HUES64 (cell line): ENCODE measurements around the gene PTPRN.

Experiments used
- H3K27ac ChIP-seq: 2 replicates; pipeline ENCODE4 v1.7.0; 2013; ENCODE audit warnings: low read depth, low read length, inconsistent platforms
- H3K27me3 ChIP-seq: 2 replicates; pipeline ENCODE4 v1.6.1; 2013; ENCODE audit warnings: mild to moderate bottlenecking, low read length; ENCODE audit not compliant: insufficient read depth
- H3K36me3 ChIP-seq: 2 replicates; pipeline ENCODE4 v1.6.1; 2013; ENCODE audit warnings: mild to moderate bottlenecking, low read length; ENCODE audit not compliant: insufficient read depth
- H3K4me1 ChIP-seq: 2 replicates; pipeline ENCODE4 v1.6.1; 2013; ENCODE audit warnings: mild to moderate bottlenecking, low read length, moderate library complexity; ENCODE audit not compliant: insufficient read depth
- H3K4me3 ChIP-seq: 2 replicates; pipeline ENCODE4 v1.5.1; 2013; ENCODE audit warnings: mild to moderate bottlenecking, low read length, moderate library complexity
- H3K9ac ChIP-seq: 2 replicates; pipeline ENCODE4 v1.6.1; 2013; ENCODE audit warnings: mild to moderate bottlenecking, low read depth, low read length
- H3K9me3 ChIP-seq: 2 replicates; pipeline ENCODE4 v1.6.1; 2013; ENCODE audit warnings: low read depth, low read length; ENCODE audit not compliant: insufficient read depth
- WGBS: fragments of 150-250, 120-280 bp; methylation state at CpG from one replicate; pipeline ENCODE4 v1.1.7; 2013; ENCODE audit warnings: missing lambda C conversion rate; 5-methylcytosine and 5-hydroxymethylcytosine counted together

The PTPRN gene

DNA sequence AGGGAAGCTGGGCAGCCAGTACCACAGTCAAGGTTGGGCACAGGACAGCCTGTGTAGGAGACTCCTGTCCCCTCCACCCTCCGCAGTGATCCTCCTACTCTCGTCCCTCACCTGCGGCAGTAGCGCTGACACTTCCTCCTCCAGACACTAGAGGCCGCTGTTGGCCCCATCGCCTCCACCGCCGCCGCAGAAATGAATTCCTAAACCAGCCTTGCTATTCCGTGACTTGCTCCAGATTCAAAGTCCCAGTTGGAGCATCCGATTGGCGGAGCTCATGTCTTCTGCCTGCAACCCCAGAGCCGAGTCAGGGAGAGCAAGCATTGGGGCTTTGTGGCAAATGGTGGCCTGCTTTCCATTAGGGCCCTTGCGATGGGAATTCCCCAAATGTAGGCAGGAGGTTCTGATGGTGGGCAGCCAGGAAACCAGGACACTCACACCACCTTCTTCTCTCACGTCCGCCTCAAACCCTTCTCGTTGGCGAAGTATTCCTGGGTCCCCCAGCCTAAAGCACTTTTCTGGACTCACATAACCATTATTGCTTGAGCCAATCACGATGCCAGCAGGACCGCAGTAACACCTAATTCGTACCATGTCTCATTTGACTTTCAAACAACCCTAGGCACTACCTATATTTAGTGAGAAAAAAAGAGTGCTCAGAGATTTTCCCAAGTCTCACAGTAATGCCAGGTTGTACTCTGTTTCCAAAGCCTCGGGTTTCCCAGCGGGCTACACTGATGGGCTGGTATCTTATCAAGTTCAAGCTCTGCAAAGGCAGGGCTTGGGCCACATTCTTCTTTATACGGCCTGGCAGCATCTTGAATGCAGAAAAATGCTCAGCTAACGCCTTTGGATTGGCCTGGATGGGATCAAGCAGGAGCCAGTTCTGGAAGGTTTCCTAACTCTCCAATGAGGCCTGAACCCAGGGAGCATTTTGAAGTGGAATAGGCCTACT lies 31.2 kb downstream of the PTPRN start:
- Histone ChIP-seq H3K36me3 (peaks cover 12% of the 10 kb centered on the region), H3K9ac (no peak overlapping the region), H3K27me3 (no peaks in the 10 kb centered on the region), H3K27ac (peak overlapping the region; percentile 75; the same call in 1 of the 2 replicates), H3K4me1 (peaks cover 20% of the 10 kb centered on the region), H3K9me3 (no peaks in the 10 kb centered on the region), H3K4me3 (peak overlapping the region; percentile 62)
- 31% methylated on average over 25 of the region's 25 CpGs for WGBS

DNA sequence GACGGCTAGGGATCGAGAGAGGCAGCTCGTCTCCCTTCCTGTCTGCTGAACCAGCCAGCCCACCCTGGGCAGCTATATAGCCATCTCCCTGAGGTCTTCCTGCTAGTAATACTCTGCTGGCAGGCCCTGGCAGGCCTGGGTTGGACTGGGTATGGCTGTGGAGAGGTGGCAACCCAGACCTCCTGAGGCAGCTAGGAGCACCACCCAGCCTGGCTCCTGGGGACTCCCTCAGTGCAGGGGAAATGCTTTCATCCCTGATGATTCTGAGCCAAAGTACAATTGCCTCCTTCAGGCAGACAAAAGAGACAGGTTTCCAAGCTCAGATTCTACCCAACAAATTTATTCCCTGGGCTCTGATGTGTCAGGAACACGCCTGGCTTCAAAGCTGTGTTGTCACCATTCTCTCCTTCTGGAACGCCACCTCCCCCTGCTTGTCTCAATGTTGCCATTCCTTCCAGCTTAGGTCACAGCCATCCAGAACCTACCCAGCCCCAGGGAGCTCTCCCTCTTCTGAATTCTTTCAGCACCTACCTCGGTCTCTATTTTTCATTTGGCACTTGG lies 34.8 kb downstream of the PTPRN start:
- Histone ChIP-seq H3K27me3 (no peaks in the 10 kb centered on the region), H3K36me3 (no peaks in the 10 kb centered on the region), H3K27ac (peak overlapping the region; percentile 59), H3K9ac (peak overlapping the region; percentile 12; the same call in 1 of the 2 replicates), H3K9me3 (no peaks in the 10 kb centered on the region), H3K4me1 (peaks cover 20% of the 10 kb centered on the region), H3K4me3 (no peak overlapping the region)
- 47% methylated on average over 6 of the region's 6 CpGs for WGBS

DNA sequence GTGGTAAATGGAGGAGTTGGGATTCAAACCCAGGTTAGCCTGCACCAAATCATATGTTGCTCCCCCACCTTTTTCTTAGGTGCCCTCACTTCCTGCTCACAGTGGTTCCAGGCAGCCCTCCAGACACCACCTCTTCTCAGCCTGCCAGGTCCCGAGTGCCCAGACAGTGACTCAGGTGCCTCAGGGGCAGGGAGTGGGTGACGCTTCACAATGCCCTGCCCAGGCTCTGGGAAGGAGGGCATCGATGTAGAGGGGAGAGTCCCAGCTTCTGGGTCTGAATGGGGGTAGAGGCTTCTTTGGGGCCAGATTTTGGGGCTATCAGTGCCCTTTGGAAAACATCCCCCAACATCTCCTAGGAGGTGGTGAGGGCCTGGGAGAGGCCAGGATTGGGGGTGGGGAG lies 35.3 kb downstream of the PTPRN start:
- peak overlapping the region; percentile 12; the same call in 1 of the 2 replicates for H3K9ac ChIP-seq
- no peaks in the 10 kb centered on the region for H3K9me3 ChIP-seq
- H3K27ac ChIP-seq, result peak overlapping the region; percentile 59
- no peaks in the 10 kb centered on the region for H3K36me3 ChIP-seq
- peaks cover 20% of the 10 kb centered on the region for H3K4me1 ChIP-seq
- peaks cover 5% of the 10 kb centered on the region; the same call in 1 of the 2 replicates for H3K27me3 ChIP-seq
- WGBS, result 81% methylated on average over 3 of the region's 3 CpGs
- no peak overlapping the region for H3K4me3 ChIP-seq

DNA sequence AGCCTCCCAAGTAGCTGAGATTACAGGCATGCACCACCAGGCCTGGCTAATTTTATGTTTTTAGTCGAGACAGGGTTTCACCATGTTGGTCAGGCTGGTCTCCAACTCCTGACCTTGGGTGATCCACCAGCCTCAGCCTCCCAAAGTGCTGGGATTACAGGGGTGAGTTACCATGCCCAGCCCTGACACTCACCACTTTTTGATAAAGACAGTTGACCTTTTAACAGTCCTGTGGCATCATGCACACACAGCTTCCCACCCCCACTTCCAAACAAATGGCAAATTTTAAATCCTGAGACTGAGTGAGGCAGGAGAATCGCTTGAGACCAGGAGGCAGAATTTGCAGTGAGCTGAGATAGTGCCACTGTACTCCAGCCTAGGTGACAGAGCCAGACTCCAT lies 36.2 kb downstream of the PTPRN start:
- whole genome bisulfite sequencing, result 95% methylated on average over 2 of the region's 2 CpGs
- H3K27ac ChIP-seq, result no peak overlapping the region
- H3K9me3 ChIP-seq, result no peaks in the 10 kb centered on the region
- no peaks in the 10 kb centered on the region for H3K36me3 ChIP-seq
- H3K9ac ChIP-seq, result no peak overlapping the region
- H3K27me3 ChIP-seq, result peaks cover 5% of the 10 kb centered on the region; the same call in 1 of the 2 replicates
- H3K4me1 ChIP-seq, result peaks cover 12% of the 10 kb centered on the region
- H3K4me3 ChIP-seq, result no peak overlapping the region

DNA sequence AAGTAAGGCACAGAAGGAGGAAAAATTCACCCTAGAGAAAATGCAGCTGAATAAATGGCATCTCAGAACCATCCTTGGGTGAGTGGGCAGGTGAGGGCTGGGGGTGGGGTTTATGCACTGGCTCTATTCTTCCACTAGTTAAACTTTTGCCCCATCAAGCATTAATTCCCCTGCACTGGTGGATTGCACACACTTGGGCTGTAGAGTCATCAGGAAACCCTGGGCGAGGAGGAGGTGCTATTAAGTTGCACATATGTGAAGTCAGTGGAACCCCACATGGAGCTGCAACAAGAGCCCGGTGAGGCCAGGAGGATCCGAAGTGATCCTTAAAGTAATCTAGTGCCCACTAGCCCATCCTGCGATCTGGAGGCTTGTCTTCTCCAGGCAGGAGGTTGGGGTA lies 36.8 kb downstream of the PTPRN start:
- no peaks in the 10 kb centered on the region for H3K9me3 ChIP-seq
- H3K27me3 ChIP-seq, result peaks cover 5% of the 10 kb centered on the region; the same call in 1 of the 2 replicates
- WGBS, result 87% methylated on average over 4 of the region's 4 CpGs
- H3K36me3 ChIP-seq, result no peaks in the 10 kb centered on the region
- no peak overlapping the region for H3K4me3 ChIP-seq
- H3K27ac ChIP-seq, result no peak overlapping the region
- peaks cover 8% of the 10 kb centered on the region; the same call in 1 of the 2 replicates for H3K4me1 ChIP-seq
- no peak overlapping the region for H3K9ac ChIP-seq

DNA sequence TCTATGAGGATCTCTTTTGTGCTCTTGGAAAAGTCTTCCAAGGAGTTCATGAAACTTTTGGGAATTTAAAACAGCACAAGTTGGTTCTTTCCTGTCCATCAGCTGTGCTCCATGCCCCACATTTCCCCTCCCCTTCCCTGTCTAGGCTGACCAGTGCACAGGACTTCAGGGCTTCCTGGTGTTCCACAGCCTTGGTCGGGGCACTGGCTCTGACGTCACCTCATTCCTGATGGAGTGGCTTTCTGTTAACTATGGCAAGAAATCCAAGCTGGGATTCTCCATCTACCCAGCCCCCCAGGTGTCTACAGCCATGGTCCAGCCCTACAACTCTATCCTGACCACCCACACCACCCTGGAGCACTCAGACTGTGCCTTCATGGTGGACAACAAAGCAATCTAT lies 38.2 kb downstream of the PTPRN start:
- Histone ChIP-seq H3K4me1 (peaks cover 5% of the 10 kb centered on the region; the same call in 1 of the 2 replicates), H3K27ac (no peak overlapping the region)
- 94% methylated on average over 2 of the region's 2 CpGs for WGBS

DNA sequence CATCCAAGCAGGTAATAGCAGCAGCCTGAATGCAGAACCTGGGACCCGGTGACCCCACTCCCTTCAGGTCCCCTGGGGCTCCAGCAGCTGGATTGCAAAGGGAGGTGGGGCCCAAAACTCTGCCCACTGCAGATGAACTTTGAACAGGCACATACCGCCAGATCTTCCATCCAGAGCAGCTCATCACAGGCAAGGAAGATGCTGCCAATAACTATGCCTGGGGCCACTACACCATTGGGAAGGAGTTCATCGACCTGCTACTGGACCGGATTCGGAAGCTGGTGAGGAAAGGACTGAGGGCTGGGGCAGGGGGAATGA lies 39.2 kb downstream of the PTPRN start:
- Histone ChIP-seq H3K36me3 (no peaks in the 10 kb centered on the region), H3K4me3 (no peak overlapping the region), H3K9me3 (no peaks in the 10 kb centered on the region), H3K9ac (no peak overlapping the region), H3K27ac (no peak overlapping the region), H3K27me3 (peaks cover 5% of the 10 kb centered on the region; the same call in 1 of the 2 replicates), H3K4me1 (peaks cover 5% of the 10 kb centered on the region; the same call in 1 of the 2 replicates)
- WGBS, result 95% methylated on average over 5 of the region's 5 CpGs

More for the DNA sequence above, 38.2 kb downstream of the PTPRN start:
- Histone ChIP-seq H3K36me3 (no peaks in the 10 kb centered on the region), H3K9me3 (no peaks in the 10 kb centered on the region), H3K9ac (no peak overlapping the region), H3K4me3 (no peak overlapping the region), H3K27me3 (peaks cover 5% of the 10 kb centered on the region; the same call in 1 of the 2 replicates)

DNA sequence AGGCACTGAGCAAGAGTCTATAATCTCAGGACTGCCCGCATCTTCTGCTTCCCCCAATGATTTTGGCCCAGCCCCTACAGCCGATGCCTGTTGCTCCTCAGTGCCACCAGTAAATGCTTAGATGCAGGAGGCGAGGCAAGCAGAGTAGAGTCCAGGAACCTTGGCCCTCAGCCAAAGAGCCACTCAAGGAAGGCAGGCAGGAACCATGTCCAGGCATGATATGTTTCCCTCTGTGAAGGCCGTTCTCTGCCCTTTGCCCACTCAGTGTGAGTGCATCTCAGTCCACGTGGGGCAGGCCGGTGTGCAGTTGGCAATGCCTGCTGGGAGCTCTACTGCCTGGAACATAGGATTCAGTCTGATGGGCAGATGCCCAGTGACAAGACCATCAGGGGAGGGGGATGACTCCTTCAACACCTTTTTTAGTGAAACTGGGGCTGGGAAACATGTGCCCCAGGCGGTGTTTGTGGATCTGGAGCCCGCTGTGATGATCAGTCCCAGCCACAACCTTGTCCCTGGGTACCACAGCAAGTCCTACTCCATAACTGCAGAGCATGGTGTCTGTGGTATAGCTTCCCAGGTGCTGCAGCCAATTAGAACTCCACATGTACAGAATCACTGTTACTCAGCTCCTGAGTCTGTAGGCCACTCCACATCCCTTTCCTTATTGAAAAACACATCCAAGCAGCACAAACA lies 39.7 kb downstream of the PTPRN start:
- 90% methylated on average over 8 of the region's 8 CpGs for WGBS
- no peak overlapping the region for H3K27ac ChIP-seq

DNA sequence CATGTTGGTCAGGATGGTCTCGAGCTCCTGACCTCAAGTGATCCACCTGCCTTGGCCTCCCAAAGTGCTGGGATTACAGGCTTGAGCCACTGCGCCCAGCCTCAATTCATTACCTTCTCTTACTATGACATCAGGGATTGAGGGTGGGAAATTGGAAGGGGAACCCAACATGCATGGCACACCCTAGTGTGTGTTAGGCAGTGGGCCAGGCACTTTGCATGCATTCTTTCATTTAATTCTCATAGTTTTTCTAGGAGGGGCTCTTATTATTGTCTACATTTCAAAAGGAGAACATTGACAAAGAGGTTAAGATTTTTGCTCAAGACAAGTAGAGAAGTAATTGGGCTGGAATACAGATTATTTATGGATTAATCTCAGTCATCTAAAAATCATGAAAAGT lies 40.9 kb downstream of the PTPRN start:
- 80% methylated on average over 1 of the region's 2 CpGs for WGBS
- Histone ChIP-seq H3K27me3 (peaks cover 5% of the 10 kb centered on the region), H3K9ac (no peak overlapping the region), H3K4me3 (no peak overlapping the region), H3K4me1 (no peaks in the 10 kb centered on the region), H3K27ac (no peak overlapping the region), H3K9me3 (no peaks in the 10 kb centered on the region), H3K36me3 (no peaks in the 10 kb centered on the region)

More for the DNA sequence above, 39.7 kb downstream of the PTPRN start:
- H3K4me3 ChIP-seq, result no peak overlapping the region
- no peaks in the 10 kb centered on the region for H3K9me3 ChIP-seq
- H3K36me3 ChIP-seq, result no peaks in the 10 kb centered on the region
- H3K9ac ChIP-seq, result no peak overlapping the region
- peaks cover 4% of the 10 kb centered on the region; the same call in 1 of the 2 replicates for H3K4me1 ChIP-seq
- peaks cover 5% of the 10 kb centered on the region; the same call in 1 of the 2 replicates for H3K27me3 ChIP-seq

DNA sequence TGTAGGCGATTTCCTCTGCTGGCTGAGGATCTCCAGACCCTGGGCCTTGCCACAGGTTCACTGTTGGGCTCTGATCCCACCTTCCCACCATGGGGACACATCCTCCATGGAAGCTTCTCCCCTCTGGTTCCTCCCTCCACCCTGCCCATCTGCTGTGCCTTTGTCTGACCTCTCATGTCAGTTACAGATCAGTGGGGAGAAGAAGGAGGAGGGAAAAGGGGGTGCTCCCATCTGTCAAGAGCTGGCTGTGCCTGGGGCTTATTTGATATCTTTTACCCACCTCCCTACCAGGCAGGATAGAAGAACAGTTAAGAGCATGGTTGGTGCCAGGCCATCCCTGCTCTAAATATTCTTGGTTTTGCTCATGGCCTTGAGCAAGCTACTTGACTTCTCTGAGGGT lies 42.3 kb downstream of the PTPRN start:
- H3K27ac ChIP-seq, result no peak overlapping the region
- H3K4me1 ChIP-seq, result no peaks in the 10 kb centered on the region
- no peak overlapping the region for H3K9ac ChIP-seq
- WGBS, result 90% methylated on average over 1 of the region's 1 CpG
- H3K36me3 ChIP-seq, result no peaks in the 10 kb centered on the region
- no peaks in the 10 kb centered on the region for H3K9me3 ChIP-seq
- H3K4me3 ChIP-seq, result no peak overlapping the region
- peaks cover 8% of the 10 kb centered on the region for H3K27me3 ChIP-seq

DNA sequence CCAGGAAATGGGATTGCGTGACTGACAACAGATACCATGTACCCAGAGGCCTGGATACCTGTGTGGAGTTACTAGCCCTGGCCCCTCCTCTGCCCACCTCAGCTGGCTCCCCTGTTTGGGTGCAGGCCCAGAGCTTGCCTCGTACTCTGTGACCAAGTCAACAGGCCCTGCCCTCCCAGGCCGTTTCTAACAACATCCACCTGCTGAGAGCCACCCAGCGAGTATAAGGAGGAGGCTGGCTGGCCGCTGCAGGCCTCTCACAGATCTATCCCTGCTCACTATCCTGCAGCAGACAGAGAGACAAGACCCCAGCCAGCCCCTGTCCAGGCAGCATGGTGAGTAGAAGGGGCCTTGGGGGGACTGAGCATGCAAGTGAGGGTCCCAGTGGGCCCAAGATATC lies 43.0 kb downstream of the PTPRN start:
- 69% methylated on average over 5 of the region's 5 CpGs for WGBS
- no peak overlapping the region for H3K4me3 ChIP-seq
- H3K27ac ChIP-seq, result no peak overlapping the region
- H3K27me3 ChIP-seq, result peaks cover 14% of the 10 kb centered on the region
- H3K4me1 ChIP-seq, result no peaks in the 10 kb centered on the region
- H3K9ac ChIP-seq, result no peak overlapping the region
- no peaks in the 10 kb centered on the region for H3K36me3 ChIP-seq
- H3K9me3 ChIP-seq, result no peaks in the 10 kb centered on the region
